Fibroblast of skin of right biceps (primary cell): ENCODE results near the gene NRSN1.
"Not testable (repeated sequence)": the region's sequence is repeated elsewhere in the genome, so short reads cannot be mapped to it uniquely, and the experiment has no call there.

Source experiments
- DNase-seq: peaks from one replicate; pipeline ENCODE4 v3.0.0-alpha.2; 2013

The NRSN1 gene

GRCh38 chr6:24125980-24126379 is at the start of gene NRSN1:
TSS of gene NRSN1 (plus strand) at chr6:24126215. CDS start at chr6:24134328, 8,113 bp downstream.
- no peak for DNase-seq

- DNase-seq: peak; percentile 9
These were observed 47.8 kb upstream of the NRSN1 start for GRCh38 chr6:24078200-24078599.

- DNase-seq: no peak
These were observed 46.9 kb upstream of the NRSN1 start for GRCh38 chr6:24079076-24079475.

GRCh38 chr6:24080711-24081110 is 45.3 kb upstream of the NRSN1 start:
- no peak for DNase-seq

- DNase-seq: no peak
These were observed 36.3 kb upstream of the NRSN1 start for GRCh38 chr6:24089736-24090135.

GRCh38 chr6:24092407-24092806 is 33.6 kb upstream of the NRSN1 start:
- no peak for DNase-seq

GRCh38 chr6:24093381-24093780 is 32.6 kb upstream of the NRSN1 start:
- DNase-seq: no peak

GRCh38 chr6:24099181-24099580 is 26.8 kb upstream of the NRSN1 start:
- DNase-seq: no peak

- no peak for DNase-seq
These were observed 25.8 kb upstream of the NRSN1 start for GRCh38 chr6:24100024-24100769.

- DNase-seq: no peak
These were observed 25.3 kb upstream of the NRSN1 start for GRCh38 chr6:24100770-24101155.

GRCh38 chr6:24105191-24105590 is 20.8 kb upstream of the NRSN1 start:
- no peak for DNase-seq

- no peak for DNase-seq
These were observed 19.7 kb upstream of the NRSN1 start for GRCh38 chr6:24106291-24106690.

GRCh38 chr6:24107294-24107693 is 18.7 kb upstream of the NRSN1 start:
- no peak for DNase-seq

- DNase-seq: no peak
These were observed 18.0 kb upstream of the NRSN1 start for GRCh38 chr6:24108056-24108455.

- no peak for DNase-seq
These were observed 15.6 kb upstream of the NRSN1 start for GRCh38 chr6:24110417-24110816.

GRCh38 chr6:24113891-24114290 is 12.1 kb upstream of the NRSN1 start:
- DNase-seq: no peak

- DNase-seq: no peak
These were observed 9.0 kb upstream of the NRSN1 start for GRCh38 chr6:24117021-24117420.

GRCh38 chr6:24122139-24122538 is 3.9 kb upstream of the NRSN1 start:
- no peak for DNase-seq

GRCh38 chr6:24126586-24127192 is 674 bp downstream of the NRSN1 start:
- peak; percentile 54 for DNase-seq

- no peak for DNase-seq
These were observed 1.3 kb downstream of the NRSN1 start for GRCh38 chr6:24127316-24127715.

- DNase-seq: no peak
These were observed 5.7 kb downstream of the NRSN1 start for GRCh38 chr6:24131751-24132150.

- no peak for DNase-seq
These were observed 13.1 kb downstream of the NRSN1 start for GRCh38 chr6:24139080-24139479.

GRCh38 chr6:24139639-24140038 is 13.6 kb downstream of the NRSN1 start:
- no peak for DNase-seq

- DNase-seq: no peak
These were observed 14.6 kb downstream of the NRSN1 start for GRCh38 chr6:24140591-24140990.

- not testable (repeated sequence) for DNase-seq
These were observed 16.7 kb downstream of the NRSN1 start for GRCh38 chr6:24142733-24143132.
